UCSD-AML1 (cell line): ENCODE data around the gene TAPBP.
A peak's percentile ranks its signal among the peaks of the same experiment; 100 is the strongest.

ENCODE experiments used
- DNase-seq: peaks from one replicate; lab custom pipeline; 2025; ENCODE audit not compliant: unreplicated experiment; lab: John Stamatoyannopoulos, UW

The TAPBP gene

GRCh38 chr6:33320315-33321181 lies 6.7 kb upstream of the TAPBP start:
- DNase-seq, result no peak

GRCh38 chr6:33319939-33320314 lies 6.0 kb upstream of the TAPBP start:
- DNase-seq, result no peak

DNA sequence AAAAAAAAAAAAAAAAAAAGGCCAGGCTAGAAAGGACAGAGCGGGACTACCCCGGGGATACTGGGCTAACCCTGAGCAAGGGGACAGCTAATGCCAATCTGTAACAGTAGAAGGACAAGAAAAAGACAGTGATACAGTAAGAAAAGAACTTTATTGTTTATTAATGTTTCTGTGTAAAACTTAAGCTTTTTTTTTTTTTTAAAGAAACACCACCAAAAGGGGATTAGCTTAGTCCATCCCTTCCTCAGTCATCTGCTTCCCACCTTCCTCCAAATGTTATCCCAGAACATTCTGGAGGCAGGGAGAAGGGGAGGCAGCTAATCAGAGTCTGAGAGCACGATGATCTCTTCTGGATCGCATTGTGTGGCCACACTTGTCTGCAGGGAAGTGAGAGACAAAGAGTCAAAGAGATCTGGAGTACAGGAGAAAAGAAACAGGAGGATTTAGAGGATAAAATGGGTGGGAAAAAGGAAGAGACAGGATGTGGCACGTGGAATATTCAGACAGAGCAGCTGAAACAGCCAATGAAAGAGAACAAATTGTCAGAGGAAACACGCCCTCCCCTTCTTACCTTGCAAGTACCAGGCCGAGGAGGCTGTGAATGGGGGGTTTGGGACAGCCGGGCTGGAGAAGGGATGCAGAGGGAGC lies 4.7 kb upstream of the TAPBP start:
- DNase-seq, result no peak

DNA sequence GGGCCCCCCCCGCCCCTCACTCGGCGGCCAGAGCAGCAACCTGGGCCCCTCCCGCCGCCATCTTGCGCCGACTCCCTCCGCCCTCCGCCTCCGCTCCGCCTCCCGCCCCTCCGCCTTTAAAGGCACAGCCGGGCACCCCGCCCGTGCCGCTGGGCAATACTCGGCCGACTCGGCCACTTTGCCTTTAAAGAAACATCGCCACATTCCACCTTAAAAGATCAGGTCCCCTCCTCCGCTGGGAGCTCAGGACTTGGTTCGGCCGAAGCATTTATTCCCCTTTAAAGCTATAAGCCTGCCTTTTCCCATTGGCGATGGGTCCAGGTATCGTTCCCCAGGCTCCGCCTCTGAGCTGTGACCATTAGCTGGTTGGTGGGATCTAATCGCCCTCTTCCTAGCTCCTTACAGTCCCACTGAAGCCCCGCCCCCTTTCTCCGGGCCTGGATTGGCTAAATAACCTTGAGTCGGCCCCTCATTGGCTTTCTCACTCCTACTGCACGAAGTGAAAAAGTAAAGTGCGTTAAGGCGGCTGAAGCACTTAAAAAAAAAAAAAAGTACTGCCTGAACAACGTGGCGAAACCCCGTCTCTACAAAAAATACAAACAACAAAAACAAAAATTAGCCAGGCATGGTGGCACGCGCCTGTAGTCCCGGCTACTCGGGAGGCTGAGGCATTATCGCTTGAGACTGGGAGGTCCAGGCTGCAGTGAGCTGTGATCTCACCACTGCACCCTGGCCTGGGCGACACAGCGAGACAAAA lies 4.0 kb upstream of the TAPBP start, which contains the start of gene ZBTB22:
Gene ZBTB22 (minus strand): TSS at position 76 of the 757 bp plus-strand sequence. CDS start 828 bp downstream, outside the sequence.
- DNase-seq, result peak; percentile 99

DNA sequence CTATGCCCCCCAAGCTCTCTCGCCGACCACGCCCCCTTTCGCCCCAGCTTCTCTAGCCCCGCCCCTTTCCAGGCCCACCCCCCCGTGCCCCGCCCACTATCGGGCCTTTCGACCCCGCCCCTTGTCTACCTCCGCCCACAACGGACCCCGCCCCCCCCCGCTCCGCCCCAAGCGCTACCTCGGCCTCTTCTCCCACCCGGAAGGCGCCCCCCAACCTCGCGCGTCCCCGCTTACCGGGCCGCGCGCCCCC lies 3.5 kb upstream of the TAPBP start:
- no peak for DNase-seq

DNA sequence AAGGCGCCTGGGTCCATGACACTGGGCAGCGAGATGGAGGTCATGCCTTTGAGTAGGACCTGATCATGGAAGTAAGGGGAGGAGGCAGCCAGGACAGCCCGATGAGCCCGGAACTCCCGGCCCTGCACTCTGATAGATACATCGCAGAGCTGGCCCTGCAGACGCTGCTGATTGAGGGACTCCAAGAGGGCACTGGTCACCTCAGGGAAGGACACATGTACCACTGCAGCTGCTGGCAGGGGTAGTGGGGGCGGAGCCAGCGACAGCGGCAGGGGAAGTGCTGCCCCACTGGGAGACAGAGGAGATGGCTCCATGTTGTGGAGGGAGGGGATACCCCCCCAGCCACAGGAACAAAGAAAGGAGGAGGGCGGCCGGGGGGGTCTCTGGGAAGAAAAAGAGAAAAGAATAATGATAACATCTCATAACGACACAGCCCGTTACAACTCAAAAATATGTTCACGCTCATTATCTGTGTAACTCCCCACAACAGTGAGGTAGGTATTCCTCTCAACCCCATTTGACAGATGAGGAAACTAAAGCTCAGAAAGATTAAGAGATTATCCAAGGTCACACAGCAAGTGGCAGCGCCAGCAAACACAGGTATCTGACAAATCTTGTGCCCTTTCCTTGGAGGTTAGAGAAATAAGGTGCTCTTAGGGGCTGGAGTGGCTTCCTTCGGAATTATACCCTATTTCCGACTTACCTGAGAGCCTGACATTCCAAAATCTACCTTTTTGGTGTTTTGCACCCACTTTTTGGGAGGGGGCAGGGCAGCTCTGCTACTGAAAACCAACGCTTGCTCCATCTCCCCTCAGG lies 2.9 kb upstream of the TAPBP start:
- DNase-seq, result no peak

DNA sequence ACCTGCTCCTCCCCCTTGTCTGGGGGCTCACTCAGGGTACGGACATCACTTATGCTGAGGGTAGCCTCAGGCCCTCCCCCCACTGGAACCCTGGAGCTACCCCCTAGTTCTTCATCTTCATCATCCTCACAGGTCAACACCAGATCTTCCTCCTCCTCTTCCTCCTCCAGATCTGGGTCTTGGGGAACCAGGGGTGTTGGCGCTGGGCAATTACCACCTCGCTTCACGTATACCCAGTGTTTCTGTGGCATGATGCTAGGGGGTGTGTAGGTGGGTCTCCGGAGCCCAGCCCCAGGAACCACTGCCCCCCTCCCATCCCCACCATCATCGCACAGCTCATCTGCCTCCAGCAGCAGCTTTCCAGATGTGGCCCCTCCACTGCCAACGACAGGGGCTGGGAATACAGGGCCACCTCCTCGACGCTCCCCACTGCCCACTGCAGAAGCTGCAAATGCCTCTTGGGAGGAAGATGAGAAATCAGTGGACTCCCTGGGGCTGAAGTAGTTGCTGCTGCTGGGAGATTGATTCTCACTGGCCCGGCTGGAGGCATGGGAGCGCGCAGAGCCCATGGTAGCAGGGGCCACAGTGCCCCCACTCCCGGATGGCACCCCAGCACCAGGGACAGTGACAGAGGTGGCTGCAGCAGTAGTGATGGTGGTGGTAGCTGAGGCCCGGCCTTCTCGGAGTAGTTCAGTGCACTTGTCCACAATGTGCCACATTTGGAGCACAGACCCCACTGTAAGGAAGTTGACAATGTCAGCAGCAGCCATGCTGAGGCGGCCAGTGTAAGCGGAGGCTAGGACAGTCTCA lies 2.1 kb upstream of the TAPBP start:
- DNase-seq, result no peak

DNA sequence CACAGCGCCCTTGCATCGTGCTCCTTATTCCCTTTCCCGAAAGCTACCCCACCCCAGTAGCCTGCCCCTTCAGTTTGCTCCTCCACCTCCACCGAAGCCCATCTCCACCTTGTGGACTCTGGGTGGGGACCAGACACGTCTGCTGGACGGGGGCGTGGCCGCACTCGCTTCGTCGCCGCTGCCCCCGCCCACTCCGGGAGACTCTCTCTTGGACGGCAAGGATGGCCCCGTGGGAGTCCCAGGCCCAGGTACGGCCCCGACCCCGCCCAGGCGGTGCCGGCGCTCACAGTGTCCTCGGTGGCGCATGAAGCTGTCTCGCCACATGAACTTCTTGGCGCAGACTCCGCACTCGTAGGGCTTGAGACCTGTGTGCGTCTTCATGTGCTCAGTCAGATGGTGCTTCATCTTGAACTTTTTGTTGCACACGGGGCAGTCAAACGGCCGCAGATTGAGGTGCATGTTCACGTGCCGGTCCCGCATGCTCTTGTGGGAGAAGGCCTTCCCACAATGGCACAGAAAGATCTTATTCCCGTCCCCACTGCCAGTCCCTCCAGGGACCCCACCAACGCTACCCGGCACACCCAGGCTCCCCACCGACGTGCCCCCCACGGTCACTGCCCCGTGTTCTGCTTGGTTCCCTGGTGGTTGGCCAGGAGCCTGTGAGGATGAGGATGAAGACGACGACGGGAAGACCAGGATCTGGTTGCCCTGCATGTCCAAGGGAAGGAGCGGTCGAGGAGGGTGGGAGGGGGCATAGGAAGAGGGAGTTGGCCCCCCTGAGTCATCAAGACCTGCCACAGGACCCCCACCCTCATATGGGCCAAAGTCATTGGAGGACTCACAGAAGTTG lies 1.3 kb upstream of the TAPBP start:
- no peak for DNase-seq

DNA sequence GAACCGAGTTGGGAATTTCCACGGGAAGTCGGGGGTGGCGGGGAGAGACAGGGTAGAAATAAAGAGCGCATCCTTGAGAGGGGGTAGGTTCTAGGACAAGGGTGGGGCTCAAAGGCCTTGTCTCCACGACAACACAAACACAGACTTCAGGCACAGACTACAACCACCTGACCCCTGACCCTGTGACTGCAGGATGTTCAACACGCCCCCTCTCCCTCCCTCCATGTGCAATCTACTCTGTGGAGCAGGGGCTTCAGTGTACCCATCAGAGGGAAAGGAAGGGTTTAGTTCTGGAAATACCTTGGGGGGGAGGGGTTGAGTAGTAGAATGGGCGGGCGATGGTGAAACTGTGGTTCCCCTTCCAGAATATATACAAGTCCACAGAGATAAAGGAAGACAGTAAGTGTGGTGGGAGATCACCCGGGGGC lies 651 bp upstream of the TAPBP start:
- peak; percentile 53 for DNase-seq

DNA sequence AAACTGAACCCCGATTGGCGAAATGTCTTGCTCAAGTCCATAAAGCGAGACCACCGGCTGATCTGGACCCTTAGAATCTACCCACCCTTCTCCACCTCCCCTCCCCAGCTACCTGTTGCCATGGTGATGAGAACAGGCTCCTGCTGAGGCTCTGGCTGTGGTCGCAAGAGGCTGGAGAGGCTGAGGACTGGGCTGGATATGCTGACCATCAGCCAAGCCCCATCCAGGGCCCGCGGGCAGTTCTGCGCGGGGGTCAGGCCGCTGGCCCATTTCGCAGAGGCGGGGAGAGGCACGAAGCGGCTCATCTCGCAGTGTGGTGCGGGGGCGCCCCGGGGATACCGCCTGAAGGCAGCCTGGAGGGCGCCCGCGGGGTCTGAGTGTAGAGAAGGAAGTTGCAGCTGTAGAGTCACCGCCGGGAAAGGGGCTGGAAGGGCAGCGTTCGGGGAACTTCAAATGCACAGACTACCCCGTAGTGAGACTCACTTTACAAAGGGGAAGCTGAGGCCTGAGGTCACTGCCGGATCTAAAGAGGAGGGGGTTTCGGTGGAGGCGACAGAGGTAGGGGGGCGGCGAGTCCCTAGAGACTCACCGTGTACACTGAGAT lies 671 bp downstream of the TAPBP start:
- peak; percentile 67 for DNase-seq

DNA sequence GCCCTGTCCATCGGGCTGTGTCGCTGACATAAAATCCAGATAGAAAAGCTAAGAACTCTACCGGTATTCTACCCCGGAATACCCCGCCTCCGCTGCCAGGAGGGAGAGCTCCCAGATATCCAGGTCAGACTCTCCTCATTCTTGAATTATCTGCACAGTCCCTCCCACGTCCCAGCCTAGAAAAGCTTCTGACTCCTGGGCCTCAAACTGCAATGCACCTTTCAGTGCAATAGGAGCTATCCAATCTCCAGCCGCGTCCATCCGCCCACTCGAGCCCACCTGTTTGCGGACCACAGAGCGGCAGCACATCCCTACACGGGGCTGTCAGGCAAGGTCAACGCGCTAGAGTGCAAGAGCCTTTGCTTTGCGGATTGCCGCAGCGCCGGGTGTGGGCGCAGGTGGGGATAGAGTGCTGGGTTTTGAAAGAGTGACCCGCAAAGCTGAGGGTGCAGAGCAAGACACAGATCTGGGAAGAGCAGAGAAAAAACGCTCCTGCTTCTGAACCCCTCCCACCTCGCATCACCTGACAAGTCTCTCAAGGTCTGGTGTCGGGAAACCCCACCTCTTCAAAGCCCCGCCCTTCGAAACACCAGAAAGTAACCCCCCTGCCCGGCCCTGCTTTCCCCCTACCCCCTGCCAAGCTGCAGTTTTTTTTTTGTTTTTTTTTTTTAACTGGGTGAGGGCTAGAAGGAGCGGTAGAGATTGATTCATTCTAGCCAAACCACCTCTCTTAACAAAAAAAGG lies 1.3 kb downstream of the TAPBP start:
- peak; percentile 35 for DNase-seq

- no peak for DNase-seq
Measured at GRCh38 chr6:33306356-33306755, 7.5 kb downstream of the TAPBP start.

- DNase-seq, result no peak
Measured at GRCh38 chr6:33305052-33305451, 8.8 kb downstream of the TAPBP start.

DNA sequence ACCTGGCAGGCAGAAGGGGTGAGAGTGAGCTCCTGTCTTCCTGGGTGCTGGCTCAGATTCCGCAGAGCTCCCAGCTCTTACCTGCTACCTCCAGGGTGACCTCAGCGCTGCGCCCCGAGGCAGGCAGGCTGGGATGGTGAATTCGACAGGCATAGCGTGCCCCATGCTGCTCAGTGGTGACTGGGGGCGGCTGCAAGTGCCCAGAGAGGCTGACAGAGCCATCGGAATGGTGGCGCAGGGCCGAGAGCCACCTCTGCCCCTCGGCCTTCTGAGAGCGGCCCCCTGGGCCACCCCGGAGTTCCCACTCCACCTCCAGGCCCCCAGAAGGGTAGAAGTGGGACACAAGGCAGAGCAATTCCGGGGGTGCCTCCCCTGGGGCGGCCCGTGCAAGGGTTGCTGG lies 9.7 kb downstream of the TAPBP start:
- DNase-seq, result no peak

DNA sequence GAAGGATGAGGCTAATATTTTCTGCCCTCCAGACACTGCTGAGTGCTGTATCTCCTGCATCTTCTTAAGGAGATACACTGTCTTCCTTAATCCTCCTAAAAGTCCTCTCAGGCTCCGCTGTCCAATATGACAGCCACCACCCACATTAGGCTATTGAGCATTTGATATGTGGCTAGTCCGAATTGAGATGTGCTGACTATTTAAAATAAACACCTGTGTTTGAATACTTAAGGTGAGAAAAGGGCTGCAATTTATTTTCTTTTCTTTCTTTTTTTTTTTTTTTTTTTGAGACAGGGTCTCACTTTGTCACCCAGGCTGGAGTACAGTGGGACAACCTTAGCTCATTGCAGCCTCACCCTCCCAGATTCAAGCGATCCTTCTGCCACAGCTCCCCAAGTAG lies 12.0 kb downstream of the TAPBP start:
- no peak for DNase-seq

GRCh38 chr6:33299237-33299944 lies 14.5 kb downstream of the TAPBP start:
- peak; percentile 97 for DNase-seq

- DNase-seq, result peak; percentile 90
Measured at GRCh38 chr6:33298773-33299236, 15.1 kb downstream of the TAPBP start, which contains the start of gene RGL2. Gene RGL2 (minus strand): TSS chr6:33298942. CDS start chr6:33298610, 332 bp downstream.
